ENCODE results near the gene C1QTNF12. TPM values are rescaled to one million over a fixed set of nuclear protein-coding genes. Genes with fewer than 3 reads are reported as not detected.
"Not testable (repeated sequence)": the region's sequence is repeated elsewhere in the genome, so short reads cannot be mapped to it uniquely, and the experiment has no call there.

Gene C1QTNF12
- total RNA-seq, 4 donors from 2014 or later = 4.3 to 23.5 (median 7.1) TPM

DNA sequence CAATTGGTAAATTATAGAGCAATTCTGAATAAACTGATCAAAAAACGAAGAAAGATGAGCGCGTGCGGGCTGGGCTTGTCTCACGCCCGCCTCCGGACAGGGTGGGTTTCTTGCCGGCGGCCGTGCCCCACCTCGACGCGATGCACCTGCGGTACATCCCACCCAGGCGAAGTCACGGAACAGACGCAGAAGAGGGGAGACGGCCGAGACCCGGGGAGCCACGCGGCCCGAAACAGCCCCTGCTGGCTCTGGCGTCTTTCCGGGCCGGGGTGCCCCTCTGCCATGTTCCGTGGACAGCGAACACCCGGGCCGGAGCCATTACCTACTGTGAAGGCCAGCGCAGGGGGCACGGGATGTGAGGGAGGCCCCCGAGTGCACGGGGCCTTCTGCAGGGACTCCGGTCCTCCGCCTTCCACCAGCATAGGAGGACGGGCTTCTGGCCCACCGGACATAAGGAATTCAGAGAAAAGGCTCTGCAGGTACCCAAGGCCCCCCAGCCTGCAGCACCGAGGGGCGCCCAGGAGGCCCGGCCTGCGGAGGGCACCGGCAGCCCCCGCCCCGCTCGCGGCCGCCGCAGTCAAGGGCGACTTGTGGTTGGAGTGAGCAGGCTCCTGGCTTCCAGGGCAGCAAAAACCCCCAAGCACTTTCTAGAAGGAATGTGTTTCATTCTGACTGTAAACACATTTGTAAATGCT lies 7.6 kb upstream of the C1QTNF12 start:
- Histone ChIP-seq H3K27ac (no peak overlapping the region), H3K9me3 (no peaks in the 10 kb centered on the region), H3K4me1 (peaks cover 21% of the 10 kb centered on the region), H3K36me3 (peaks cover 49% of the 10 kb centered on the region), H3K4me3 (no peak overlapping the region), H3K27me3 (no peaks in the 10 kb centered on the region)
- TF ChIP-seq POLR2AphosphoS5 (IDR thresholded peaks at IDR 0.05) = no peak
- WGBS = 95% methylated on average over 42 of the region's 50 CpGs
- no peak for DNase-seq (ENCODE audit: low spot score in 2 of 2)

DNA sequence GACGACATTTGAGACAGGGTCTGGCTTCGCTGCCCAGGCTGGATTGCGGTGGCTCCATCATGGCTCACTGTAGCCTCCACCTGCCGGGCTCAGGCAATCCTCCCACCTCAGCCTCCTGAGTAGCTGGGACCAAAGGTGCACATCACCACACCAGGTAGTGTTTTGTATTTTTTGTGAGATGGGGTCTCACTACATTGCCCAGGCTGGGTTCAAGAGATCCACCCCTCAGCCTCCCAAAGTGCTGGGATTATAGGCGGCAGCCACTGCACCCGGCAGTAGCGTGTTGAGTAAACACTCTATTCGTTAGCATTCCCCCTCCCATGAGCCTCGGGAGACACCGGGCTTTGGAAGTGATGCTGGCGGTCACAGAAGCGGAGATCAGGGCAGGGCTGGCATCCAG lies 6.8 kb upstream of the C1QTNF12 start:
- H3K4me1 ChIP-seq = peaks cover 13% of the 10 kb centered on the region
- no peak overlapping the region for H3K27ac ChIP-seq
- TF ChIP-seq POLR2AphosphoS5 (IDR thresholded peaks at IDR 0.05) = no peak
- TF ChIP-seq POLR2A (IDR thresholded peaks at IDR 0.05) = no peak
- TF ChIP-seq, protein P1, sequence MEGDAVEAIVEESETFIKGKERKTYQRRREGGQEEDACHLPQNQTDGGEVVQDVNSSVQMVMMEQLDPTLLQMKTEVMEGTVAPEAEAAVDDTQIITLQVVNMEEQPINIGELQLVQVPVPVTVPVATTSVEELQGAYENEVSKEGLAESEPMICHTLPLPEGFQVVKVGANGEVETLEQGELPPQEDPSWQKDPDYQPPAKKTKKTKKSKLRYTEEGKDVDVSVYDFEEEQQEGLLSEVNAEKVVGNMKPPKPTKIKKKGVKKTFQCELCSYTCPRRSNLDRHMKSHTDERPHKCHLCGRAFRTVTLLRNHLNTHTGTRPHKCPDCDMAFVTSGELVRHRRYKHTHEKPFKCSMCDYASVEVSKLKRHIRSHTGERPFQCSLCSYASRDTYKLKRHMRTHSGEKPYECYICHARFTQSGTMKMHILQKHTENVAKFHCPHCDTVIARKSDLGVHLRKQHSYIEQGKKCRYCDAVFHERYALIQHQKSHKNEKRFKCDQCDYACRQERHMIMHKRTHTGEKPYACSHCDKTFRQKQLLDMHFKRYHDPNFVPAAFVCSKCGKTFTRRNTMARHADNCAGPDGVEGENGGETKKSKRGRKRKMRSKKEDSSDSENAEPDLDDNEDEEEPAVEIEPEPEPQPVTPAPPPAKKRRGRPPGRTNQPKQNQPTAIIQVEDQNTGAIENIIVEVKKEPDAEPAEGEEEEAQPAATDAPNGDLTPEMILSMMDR (IDR thresholded peaks at IDR 0.05) = no peak
- no peak for TF ChIP-seq EP300 (IDR thresholded peaks at IDR 0.05)
- WGBS = 93% methylated on average over 9 of the region's 12 CpGs
- DNase-seq (ENCODE audit: low spot score in 2 of 2) = no peak
- peaks cover 47% of the 10 kb centered on the region for H3K36me3 ChIP-seq
- no peaks in the 10 kb centered on the region for H3K27me3 ChIP-seq
- H3K9me3 ChIP-seq = no peaks in the 10 kb centered on the region
- no peak overlapping the region for H3K4me3 ChIP-seq

DNA sequence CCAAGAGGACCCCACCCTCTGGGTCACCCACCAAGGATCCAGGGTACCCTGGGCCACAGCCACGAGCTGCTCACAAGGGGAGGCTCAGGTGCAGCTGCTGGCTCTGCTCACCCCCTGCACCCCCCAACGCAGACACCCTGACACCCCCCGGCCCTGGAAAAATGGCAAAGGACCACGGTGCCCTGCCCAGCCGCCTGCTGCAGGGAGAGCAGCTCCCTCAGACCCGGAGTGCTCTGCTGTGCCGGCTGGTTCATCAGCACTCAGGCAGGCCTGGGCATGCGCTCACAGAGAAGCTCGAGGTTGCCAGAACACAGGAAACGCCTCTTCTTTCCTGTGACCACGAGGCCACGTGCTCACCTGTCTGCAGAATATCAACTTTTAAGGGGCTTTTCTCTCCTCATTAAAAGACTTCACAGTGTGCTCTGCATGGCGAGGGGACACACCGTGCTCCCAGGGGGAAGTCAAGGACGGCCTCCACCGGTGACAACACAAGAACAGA lies 4.3 kb upstream of the C1QTNF12 start:
- H3K27ac ChIP-seq = no peak overlapping the region
- H3K4me1 ChIP-seq = peaks cover 25% of the 10 kb centered on the region
- H3K36me3 ChIP-seq = peaks cover 37% of the 10 kb centered on the region
- peaks cover 24% of the 10 kb centered on the region for H3K27me3 ChIP-seq
- TF ChIP-seq EP300 (IDR thresholded peaks at IDR 0.05) (no peak), POLR2A (IDR thresholded peaks at IDR 0.05) (no peak), POLR2AphosphoS5 (IDR thresholded peaks at IDR 0.05) (no peak)
- TF ChIP-seq, protein P1 (IDR thresholded peaks at IDR 0.05) = no peak
- DNase-seq (ENCODE audit: low spot score in 2 of 2) = peak in 1 of 2 donors; percentile 60
- WGBS = 64% methylated on average over 10 of the region's 16 CpGs
- no peak overlapping the region for H3K4me3 ChIP-seq
- no peaks in the 10 kb centered on the region for H3K9me3 ChIP-seq

DNA sequence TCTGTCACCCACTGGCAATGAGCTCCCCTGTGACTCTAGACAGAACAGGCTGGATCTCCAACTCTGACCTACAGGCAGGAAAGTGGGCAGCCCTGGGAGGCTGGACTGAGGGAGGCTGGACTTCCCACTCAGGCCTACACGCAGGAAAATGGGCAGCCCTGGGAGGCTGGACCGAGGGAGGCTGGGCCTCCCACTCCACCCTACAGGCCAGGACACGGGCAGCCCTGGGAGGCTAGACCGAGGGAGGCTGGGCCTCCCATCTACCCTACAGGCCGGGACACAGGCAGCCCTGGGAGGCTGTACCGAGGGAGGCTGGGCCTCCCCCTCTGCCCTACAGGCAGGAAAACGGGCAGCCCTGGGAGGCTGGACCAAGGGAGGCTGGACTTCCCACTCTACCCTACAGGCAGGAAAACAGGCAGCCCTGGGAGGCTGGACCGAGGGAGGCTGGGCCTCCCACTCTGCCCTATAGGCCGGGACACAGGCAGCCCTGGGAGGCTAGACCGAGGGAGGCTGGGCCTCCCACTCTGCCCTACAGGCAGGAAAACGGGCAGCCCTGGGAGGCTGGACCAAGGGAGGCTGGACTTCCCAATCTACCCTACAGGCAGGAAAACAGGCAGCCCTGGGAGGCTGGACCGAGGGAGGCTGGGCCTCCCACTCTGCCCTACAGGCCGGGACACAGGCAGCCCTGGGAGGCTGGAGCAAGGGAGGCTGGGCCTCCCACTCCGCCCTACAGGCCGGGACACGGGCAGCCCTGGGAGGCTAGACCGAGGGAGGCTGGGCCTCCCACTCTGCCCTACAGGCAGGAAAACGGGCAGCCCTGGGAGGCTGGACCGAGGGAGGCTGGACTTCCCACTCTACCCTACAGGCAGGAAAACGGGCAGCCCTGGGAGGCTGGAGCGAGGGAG lies 1.7 kb upstream of the C1QTNF12 start:
- H3K27me3 ChIP-seq = peaks cover 30% of the 10 kb centered on the region
- H3K4me3 ChIP-seq; H3K27ac ChIP-seq; DNase-seq (ENCODE audit: low spot score in 2 of 2); H3K9me3 ChIP-seq: not testable (repeated sequence)
- peaks cover 28% of the 10 kb centered on the region for H3K4me1 ChIP-seq
- 80% methylated on average over 2 of the region's 21 CpGs for WGBS
- H3K36me3 ChIP-seq = peaks cover 11% of the 10 kb centered on the region

DNA sequence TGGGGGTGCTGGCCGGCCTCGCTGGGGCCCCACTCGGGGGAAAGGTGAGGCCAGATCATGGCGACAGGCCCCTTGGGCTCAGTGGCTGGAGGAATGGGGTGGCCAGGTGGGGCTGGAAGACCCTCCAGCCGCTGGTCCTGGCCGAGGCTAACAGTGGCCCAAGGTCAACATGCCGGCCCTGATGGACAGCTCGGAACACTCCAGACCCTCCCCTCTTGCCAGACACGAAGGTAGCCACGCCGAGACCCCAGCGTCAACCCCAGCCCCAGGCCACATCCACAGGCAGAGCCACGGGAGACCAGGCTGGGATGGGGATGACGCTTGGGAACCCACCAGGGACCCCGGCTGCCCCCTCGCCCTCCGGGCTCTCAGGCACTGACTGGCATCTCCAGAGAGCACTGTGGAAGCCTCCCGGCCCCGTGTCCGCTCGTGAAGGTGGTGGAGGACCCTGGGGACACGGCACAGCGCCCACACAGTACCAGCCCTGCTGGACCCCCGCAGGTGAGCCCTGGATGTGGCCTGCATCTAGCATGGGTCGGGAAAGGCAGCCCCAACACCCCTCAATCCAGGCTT lies 905 bp upstream of the C1QTNF12 start:
- H3K36me3 ChIP-seq = peaks cover 5% of the 10 kb centered on the region
- peaks cover 30% of the 10 kb centered on the region for H3K27me3 ChIP-seq
- no peak overlapping the region for H3K4me3 ChIP-seq
- TF ChIP-seq, protein P1 (IDR thresholded peaks at IDR 0.05) = no peak
- no peak overlapping the region for H3K27ac ChIP-seq
- no peaks in the 10 kb centered on the region for H3K9me3 ChIP-seq
- peaks cover 28% of the 10 kb centered on the region for H3K4me1 ChIP-seq
- DNase-seq (ENCODE audit: low spot score in 2 of 2) = peak in 1 of 2 donors; percentile 52
- no CpG with 5 or more reads among the region's 25 CpGs for WGBS

All from suprapubic skin (tissue), 4 donors.